GM21825 (cell line): ENCODE results near the gene MYOZ1.
"Not testable (repeated sequence)": the region's sequence is repeated elsewhere in the genome, so short reads cannot be mapped to it uniquely, and the experiment has no call there.

Experiments
- ATAC-seq: cut with Tn5 transposase; IDR thresholded peaks from one replicate; pipeline ENCODE4 v1.9.1; 2021; ENCODE audit warnings: mild to moderate bottlenecking, moderate library complexity; ENCODE audit not compliant: unreplicated experiment

Gene MYOZ1

GRCh38 chr10:73641328-73642060 is at the start of gene MYOZ1:
Gene MYOZ1 (minus strand): TSS chr10:73641474. CDS start chr10:73640017, 1,457 bp downstream.
- no peak for ATAC-seq

GRCh38 chr10:73690755-73691154 is 49.5 kb upstream of the MYOZ1 start:
- not testable (repeated sequence) for ATAC-seq

- not testable (repeated sequence) for ATAC-seq
Observed at GRCh38 chr10:73689596-73689995, 48.3 kb upstream of the MYOZ1 start.

DNA sequence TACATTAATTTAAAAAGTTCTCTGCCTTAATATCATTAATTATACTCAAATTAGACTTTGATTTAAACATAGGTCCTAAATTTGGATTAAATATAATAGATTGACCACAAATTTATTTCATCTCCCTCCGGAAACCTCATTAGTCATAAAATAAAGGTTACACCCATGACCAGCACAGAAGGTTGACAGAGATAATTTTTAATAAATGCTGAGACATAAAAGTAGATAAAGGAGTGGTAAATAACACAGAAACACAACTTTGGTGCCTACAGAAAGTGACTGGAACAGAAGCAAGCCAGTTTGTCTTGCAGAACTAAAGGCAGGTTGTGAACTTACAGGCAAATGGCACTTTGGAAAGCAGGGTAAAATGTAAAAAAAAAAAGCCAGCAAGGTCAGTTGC is 46.4 kb upstream of the MYOZ1 start:
- ATAC-seq, result not testable (repeated sequence)

GRCh38 chr10:73674546-73674945 is 33.3 kb upstream of the MYOZ1 start:
- not testable (repeated sequence) for ATAC-seq

GRCh38 chr10:73668378-73668777 is 27.1 kb upstream of the MYOZ1 start:
- not testable (repeated sequence) for ATAC-seq

DNA sequence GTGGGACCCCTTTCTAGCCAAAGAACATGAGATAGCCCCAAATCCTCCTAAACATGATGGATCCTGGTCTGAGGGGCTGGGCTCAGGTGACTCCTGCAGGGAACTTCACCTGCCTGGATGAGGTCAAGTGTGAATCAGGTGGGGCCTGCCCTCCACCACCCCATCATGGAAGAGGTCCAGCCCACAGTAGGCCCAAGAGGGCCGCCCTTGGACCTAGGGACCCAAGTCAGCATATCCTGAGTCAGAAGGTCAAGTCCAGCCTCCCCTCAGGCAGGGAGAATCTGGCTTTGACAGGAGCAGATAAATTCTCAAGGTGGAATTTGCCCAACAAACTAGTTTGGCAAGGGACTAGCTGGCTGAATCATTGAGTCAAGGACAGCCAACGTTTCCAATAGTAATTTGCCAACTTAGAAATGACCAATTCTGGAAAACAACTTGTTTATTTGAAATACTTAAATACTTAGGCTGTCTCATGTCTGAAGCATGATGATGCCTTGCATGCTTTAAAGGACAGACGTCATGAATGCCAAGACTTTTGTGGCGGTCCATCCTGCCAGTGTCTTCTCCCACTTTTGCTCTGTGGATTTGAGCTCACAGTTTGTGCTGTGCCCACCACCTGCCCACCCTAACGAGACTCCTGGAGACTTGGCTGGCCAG is 25.0 kb upstream of the MYOZ1 start:
- not testable (repeated sequence) for ATAC-seq

DNA sequence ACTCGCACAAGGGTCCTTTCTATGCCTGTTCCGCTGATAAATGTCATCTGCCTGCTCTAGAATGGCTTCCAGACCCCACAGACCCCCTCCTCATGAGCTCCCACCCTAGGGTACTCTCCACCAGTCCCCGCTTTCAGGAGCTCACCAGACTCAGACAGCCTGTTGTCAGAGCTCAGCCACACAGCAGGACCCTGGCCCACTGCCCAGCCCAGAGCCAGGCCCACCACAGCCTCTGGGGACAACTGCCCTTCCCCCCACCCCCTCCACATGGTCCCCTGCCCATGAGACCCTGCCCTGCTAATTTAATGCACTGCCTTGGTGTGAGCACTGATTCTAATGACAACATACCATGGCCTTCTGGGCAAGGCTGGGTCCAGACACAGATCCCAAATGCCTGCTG is 24.3 kb upstream of the MYOZ1 start:
- ATAC-seq, result not testable (repeated sequence)

DNA sequence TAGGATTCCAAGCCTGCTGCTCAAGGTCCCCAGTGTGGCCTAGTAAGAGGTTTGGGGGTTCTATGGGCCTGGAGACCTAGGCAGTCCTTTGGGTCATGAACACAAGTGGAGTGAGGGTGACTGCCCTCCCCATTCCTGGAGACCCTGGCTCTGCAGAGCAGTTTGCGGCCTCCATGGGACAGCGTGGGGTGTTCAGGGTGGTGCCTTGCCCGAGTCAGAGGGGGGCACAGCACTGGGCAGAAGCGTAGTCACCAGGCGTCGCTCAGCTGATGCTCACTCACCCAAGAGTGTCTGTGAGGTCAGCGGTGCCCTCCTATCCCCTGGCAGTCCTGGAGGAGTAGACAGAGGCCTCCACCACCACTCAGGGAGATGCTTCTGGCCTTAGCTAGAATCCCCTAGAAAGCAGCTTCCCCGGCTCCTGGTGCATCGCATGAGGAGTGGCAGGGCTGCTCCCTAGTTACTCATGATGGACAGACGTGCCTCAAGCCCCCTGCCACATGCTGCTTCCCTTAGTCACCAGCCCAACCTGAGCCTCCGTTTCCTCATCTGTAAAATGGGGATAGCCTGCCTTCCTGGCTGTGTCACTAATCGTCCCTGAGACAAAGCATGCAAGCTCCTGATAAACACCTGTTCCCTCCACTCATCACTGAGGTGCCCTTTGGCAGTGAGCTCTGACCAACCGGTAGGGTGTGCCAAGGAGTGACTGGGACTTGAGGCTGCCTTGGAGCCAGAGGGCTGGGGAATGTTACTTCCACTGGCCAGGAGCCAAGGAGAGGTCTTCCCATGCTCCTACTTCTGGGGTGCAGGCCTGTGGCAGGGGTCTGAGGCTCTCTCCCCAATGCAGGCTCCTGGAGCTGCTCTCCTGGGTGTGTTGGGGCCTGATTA is 23.1 kb upstream of the MYOZ1 start:
- ATAC-seq, result not testable (repeated sequence)

- not testable (repeated sequence) for ATAC-seq
Observed at GRCh38 chr10:73663621-73664020, 22.3 kb upstream of the MYOZ1 start.

- ATAC-seq, result not testable (repeated sequence)
Observed at GRCh38 chr10:73662705-73663104, 21.4 kb upstream of the MYOZ1 start.

DNA sequence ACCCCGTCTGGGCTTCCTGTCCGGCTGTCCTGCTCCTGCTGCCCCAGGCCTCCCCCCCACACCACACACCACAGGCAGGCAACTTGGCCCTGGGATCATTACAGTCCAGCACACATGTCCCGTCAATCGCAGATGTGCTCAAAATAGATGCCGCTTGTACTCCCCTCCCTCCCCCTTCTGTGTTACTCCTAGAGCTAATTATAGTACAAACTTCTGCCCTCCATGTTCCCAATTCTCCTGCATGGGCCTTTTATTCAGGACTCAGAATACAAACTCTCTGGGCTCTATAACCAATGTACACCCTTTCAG is 14.7 kb upstream of the MYOZ1 start, which contains the start of gene SYNPO2L:
Gene SYNPO2L (minus strand): TSS at position 40 of the 309 bp plus-strand sequence. CDS start 107 bp downstream, outside the sequence.
- no peak for ATAC-seq

GRCh38 chr10:73655257-73655989 is 14.1 kb upstream of the MYOZ1 start:
- no peak for ATAC-seq

- no peak for ATAC-seq
Observed at GRCh38 chr10:73653701-73654100, 12.4 kb upstream of the MYOZ1 start.

GRCh38 chr10:73653195-73653594 is 11.9 kb upstream of the MYOZ1 start:
- no peak for ATAC-seq

- peak; percentile 41 for ATAC-seq
Observed at GRCh38 chr10:73650537-73651331, 9.5 kb upstream of the MYOZ1 start.

DNA sequence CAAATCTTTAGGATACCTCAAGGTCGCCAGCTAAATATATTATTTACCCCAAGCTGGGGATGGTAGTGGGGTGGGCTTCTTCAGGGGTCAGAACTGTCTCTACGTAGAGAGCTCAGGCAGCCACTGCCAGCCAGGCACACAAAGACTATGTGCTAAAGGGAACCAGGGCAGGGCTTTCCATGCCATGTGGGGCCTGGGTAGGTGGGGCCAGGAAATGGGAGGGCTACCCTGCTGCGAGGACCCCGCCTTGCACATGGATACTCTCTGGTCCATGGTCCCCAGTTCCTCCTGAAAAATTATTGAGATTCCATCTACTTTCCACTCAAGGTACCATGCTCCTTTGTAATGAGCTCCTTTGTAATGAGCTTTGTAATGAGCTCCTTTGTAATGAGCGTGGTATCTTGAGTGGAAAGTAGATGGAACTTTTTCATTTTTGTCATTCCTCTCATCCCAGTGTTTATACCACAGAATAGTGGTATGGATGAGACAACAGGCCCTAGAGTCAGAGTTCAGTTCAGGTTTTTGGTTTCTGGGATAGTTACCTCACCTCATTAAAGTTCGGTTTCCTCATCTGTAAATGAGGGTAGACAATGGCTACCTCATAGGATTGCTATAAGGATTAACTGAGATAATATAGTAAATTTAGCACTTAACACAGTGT is 8.7 kb upstream of the MYOZ1 start:
- no peak for ATAC-seq

- no peak for ATAC-seq
Observed at GRCh38 chr10:73648975-73649829, 7.9 kb upstream of the MYOZ1 start.
